NOMO-1 (cell line): ENCODE measurements around the gene EDAR.

Experiments used
- DNase-seq, 2 experiments: peaks; one replicate each; lab custom pipeline; 2025; ENCODE audit not compliant: unreplicated experiment in 2 of 2; lab: John Stamatoyannopoulos, UW

The EDAR gene

DNA sequence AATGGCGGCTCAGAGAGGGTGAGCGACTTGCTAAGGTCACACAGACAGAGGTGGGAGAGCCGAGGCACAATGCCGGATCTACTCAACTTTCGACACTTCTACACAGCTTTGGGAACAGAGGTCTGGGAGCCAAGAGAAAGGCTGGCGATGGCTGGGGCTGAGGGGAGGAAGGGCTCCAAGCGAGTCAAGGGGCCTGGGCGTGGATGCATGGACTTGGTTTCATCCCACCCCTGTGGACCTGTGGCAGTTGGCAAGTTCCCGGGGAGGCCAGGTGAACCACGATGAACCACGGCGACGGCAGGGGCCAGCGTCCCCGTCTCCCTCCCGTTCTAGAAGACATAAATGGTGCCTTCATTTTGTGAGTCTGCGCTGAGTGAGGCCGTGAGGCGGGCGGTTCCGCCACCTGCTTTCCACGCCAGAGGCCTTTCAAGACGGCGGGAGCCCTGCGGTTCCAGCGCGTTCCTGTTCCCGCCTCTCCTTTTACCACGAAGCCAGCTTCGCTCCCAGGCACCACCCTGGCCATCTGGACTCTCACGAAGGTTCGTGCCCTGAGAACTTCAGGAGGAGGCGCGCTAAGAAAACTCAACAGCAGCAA lies 46.7 kb downstream of the EDAR start:
- DNase-seq, result no peak

DNA sequence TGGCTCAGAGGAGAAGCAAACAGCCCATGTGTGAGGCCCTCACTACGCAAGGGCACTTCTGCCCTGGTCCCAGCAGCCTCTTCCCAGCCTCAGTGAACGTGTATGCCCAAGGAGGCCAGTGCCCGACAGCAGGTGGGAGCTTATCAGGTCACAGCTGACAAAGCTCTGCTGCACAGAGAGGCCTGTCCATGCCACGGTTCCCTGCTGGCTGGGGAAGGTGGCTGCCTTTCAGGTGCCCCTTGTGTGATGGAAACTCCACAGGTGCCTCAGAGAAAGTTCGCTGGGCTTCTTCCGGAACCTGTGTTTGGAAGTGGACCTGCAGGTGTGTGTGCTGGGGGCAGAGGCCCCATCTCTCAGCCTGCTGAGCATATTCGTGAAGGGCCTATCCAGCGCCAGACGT lies 47.3 kb downstream of the EDAR start:
- no peak for DNase-seq

DNA sequence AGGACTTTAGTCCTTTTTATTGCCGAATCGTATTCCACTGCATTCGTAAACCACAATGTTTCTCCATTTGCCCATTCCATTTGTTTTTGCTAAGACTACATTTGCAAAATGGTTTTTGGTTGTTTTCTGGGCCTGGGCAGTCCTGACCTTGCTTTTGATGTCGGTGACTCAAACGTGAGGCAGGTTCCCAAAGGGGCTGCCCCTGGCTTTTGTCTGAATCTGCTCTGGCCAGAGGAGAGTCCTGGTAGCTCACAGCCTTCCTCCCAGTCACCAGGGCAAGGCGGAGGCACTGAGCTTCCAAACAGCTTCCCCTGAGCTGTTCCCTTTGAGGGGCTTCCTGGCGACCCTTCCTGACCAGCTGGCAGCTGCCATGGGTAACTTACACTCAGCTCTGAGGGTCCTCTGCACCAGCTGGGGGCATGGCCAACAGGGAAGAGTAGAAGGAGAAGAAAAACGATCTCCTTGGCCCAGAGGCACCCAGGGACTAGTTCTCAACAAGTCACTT lies 47.8 kb downstream of the EDAR start:
- DNase-seq, result no peak

DNA sequence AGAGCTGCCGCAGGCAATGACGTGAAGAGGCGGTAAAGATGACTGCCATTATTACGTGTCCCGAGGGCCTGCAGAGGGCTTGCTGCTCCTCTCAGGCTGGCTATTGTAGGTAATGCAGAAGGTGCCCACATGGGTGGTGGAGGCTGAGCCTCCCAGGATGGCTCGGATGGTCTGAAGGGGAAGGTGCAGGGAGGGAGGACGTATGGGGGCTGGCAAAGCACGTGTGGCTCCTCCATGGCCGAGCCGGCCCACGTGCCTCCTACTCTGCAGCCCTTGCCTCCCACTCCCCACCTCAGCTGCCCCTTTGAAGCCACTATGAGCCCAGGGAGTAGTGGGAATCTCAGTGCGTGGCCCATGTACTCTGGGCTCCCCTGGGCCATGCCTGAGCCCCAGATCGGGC lies 48.9 kb downstream of the EDAR start:
- no peak for DNase-seq

DNA sequence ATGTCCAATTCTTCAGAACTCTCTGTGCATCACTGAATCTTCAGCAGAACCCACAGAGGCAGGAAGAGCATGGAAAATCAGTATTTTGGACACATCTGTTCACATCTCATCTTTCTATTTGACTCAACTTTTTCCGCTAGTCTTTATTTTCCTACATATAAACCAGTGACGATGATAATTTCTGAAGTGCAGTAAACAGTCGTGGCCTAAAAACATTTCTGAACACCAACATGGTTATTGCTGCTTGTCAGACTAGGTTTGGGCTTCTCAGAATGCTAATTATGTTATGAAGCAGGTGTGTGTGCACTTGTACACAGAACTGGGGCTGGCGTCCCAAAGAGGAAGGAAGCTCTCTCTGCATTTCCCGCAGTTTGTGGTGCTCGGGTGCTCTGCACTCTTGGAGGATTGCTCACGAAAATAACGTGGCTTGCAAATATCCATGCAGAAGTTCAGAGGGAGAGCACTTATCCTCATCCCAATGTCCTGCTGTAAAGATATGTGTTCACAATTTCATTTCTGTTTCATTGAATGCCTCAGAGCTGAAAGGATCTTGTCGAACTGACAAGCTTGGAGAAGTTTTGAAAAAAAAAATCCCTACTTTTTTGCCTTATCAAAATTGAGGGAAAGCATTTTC lies 50.8 kb downstream of the EDAR start:
- peak in 1 of 2 experiments; percentile 3 for DNase-seq

DNA sequence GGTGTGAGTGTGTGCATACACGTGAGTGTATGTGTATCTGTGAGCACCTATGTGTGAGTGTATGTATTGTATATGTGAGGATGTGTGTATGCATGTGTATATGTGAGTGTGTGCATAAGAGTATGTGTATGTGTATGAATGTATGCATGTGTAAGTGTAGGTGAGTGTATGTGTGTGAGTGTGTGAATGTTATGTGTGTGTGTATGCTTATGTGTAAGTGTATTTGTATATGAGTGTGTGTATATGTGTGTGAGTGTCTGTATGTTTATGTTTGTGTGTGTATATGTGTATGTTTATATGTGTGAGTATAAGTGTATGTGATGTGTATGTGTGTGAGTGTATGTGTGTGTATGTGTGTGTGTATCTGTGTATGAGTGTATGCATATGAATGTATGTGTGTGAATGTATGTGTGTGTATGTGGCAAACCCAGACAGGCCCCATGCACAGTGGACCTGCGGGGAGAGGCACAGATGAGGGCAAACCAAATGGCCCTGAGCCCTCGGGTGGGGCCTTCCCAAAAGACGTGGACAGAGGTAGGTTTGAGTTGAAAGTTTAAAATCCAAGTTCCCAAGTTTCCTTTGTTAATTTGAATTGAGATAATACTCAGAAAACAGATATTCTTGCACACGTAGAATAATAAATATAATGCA lies 51.5 kb downstream of the EDAR start:
- no peak for DNase-seq

DNA sequence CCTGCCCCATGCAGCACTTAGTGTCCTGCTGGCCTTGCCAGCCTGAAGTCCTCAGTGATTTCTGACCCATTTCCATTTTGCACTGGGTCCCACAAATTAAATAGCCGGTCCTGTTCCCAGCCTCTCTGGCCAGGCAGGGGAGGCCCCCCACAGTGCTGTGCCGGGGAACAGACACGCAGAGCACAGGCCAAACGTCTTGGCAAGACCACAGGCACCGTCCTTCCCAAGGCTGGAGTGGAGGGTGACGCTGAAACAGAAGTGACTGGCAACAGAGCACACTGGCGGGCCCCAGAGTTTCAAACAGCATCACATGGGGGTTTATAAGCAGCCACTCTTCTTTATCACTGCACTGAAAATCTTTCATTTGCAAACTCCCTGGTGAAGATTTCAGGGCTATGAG lies 52.2 kb downstream of the EDAR start:
- DNase-seq, result no peak

DNA sequence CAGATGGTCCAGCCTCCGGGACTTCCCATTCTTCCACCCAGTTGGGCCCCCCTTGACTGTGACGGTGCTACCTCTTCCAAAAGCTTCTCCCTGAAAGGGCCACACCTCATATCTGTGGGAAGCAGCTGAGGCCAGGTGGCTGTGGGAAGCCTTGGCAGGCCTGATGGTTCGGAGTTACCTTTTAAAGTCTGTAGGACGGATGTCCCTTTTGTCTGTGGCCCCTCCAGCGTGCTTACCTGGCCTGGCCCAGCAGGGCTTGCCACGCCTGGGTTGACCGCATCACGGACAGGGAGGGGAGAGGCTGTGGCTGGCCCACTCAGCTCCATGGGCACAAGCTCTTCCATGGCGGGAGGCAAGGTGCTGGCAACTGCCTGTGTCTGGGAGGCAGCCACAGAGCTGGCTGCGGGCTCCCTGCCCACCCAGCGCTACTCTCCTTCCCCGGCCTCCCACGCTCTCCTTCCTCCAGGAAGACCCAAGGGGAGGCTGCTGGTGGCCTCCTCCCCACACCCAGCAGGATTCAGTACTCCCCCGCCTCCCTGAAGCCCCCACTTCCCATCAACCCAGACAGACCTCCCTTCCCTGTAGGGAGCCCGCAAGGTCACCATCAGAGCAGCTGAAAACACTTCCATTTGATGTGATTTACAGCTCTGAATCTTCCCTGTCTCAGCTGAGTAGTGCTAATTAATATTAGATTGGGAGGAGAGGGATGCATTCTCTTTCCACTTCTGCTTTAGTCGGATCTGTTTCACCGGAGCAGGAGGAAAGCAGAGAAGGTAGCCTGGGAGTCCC lies 52.8 kb downstream of the EDAR start:
- no peak for DNase-seq

DNA sequence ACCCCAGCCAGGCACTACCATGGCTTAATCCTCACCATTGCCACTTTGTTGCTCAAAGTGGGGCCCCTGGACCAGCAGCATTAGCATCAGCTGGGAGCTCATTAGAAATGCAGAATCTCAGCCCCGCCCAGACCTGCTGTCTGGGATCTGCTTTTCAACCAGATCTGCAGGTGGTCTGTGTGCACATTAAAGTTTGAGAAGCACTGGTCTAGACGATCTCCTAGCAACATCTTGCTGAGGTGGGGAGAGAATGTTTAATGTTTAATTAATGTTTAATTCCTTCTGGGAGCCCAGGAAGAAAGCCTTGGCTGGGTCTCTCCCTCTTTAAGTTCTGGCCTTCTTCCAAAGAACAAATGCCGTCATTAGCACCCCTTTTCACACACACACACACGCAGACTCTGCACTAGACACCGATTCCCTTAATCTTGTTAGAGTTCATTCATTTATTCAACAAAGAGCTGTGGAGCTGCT lies 53.7 kb downstream of the EDAR start:
- no peak for DNase-seq

DNA sequence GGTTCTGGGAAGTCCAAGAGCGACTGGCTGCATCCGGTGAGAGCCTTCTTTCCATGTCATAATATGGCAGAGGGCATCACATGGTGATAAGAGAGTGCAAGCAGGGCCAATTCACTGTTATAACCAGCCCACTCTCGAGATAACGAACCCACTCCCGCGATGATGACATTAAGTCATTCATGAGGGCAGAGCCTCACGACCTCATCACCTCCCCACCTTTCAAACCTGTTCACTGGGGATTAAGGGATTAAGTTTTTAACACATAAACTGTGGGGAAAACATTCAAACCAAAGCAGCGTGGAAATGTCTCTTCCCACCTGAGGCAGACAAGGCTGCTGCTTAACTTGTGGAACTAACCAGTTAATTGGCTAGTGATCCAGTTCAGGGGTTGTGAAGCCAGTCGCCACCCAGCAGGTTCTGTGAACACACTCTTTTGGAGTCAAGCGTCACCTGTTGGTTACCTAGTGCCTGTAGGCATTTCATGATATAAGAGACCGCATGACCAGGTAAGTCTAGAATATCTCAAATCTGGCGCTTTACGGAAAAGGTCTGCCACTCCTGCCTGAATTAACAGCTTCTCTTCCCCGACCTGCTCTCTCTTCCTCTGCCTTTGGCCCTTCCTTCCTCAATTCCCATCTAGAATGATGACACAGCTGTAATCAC lies 54.3 kb downstream of the EDAR start:
- DNase-seq, result no peak

DNA sequence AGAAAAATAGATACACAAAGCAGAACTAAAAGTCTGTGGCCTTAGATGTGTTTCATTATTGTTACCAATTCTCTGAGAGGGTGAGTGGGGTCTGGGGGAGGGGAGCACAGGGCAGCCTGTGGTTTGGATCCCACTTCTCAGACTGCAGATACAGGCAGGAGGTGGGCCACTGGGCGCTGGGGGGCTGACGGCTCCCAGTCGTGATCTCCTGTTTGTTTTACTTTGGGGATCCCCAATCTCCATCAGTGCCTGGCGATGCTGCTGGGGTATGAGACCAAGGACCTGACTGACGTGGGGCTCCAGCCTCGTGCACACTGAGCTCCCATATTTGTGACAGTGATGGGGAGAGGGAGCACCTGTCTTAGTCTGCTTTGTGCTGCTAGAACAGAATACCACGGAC lies 54.9 kb downstream of the EDAR start:
- no peak for DNase-seq

DNA sequence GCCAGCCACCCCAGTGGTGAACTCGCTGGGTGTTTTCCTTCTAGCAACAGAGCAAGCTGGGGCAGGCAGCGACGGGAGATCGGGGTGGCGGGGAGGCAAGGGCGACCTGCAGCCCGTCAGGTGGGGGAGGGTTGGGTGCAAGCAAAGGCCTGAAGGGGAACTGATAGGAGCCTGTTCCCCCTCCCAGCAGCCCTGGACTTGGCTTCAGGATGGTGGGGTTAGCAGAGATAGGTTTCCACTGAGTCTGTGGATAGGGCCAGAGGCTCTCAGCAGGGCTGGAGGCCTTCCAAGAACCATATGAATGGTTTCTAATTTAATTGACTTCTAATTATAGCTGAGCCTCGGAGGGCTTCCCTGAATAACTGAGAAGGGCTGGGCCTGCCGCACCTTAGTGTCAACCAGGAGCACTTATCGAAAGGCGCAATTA lies 55.3 kb downstream of the EDAR start:
- no peak for DNase-seq

DNA sequence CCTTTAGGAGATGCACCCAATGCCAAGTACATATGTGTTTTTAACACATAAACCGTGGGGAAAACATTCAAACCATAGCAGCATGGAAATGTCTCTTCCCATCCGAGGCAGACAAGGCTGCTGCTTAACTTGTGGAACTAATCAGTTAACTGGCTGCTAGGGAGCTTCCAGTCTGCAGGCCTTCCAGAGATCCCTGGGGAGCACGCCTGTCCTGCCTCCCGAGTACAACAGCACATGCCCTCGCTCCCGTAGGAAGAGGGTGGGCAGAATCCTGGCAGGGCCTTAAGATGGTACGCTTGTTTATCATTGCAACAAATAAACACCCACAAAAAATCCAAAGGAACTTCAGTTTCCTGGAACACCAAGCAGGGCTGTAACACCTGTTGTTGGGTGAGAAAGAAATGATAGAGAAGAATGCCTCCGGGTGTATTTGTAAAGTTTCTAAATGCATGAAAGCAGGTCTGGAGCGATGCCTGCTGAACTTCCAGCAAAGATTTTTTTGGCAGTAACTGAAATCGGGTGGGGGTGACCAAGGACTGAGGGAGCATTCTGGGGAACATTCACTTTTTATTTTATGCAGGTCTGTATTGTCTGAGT lies 56.2 kb downstream of the EDAR start:
- no peak for DNase-seq

DNA sequence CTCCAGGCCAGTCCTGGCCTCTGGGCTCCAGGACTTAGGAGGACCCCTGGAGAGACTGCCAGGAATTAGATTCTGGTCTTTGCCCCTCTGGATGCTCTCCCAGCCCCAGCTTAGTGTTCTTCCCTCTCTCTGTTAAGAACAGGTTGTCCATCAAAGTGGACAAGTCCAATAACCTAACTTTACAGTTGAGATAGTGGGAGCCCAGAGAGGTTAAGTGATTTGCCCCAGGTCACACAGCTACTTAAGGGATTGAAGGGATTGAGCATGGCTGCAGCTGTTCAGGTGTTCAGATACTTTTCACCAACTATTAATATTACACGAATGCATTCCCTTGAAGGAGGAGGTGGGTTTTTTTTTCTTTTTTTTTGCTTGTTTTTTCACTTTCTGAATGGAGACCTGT lies 57.6 kb downstream of the EDAR start:
- DNase-seq, result no peak

DNA sequence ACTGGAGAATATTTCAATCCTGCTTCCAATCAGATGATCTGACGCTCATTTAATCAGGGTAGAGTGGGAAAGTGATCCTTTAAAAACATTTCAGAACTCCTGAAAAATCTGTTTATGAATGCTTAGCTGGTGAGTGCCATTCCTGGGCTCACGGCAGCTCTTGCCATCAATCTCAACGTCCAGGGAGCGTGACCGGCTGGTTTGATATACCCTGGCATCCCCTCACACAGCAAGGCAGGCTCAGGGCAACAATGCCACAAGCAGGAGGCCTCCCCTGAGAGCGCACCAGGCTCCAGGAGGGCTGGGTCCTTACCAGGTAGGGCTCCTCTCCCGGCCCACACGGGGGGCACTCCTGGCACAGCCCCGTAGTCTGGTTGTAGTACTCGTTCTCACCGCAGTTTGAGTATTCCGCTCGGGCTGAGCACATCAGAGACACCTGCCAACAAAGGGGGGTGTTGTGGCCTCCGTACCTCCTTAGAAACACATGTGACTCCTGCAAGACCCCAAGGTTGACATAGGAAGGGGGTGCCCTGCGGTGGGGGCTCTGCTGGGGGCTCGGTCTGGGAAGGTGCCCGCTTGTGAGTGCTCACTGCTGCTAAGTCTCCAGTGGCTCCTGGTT lies 59.1 kb downstream of the EDAR start:
- no peak for DNase-seq

DNA sequence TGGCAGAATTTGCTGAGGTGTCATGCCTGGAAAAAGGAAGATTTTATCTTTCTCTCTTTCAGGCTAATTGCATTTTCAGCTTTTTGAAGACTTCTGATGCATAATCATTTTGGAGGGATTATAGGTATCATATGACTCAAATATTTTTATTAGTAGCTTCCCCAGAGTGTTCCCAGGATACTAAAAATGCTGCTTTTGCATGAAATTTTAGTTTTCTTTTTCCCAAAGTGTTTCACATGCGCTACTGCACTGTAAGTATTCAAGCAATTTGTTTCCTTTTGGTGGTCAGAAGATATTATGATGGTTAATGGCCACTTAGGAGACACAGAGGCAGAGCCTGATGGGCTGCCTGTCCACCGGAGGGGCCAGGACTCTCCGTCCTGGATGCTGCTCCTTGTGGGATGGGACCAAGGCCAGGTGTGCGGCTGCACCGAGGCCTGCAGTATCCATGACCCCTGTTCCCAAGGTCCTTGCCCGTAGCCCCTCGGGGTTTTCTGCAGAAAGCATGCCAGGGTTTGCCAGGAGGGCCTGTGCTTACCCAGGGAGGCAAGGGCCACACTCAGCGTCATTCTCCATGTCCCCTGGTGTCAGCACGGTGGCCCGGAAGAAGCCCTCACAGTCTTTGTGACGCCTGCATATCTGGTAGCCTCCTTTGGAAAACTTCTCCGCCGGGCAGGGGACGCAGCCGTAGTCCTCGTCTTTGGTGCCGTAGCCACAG lies 60.2 kb downstream of the EDAR start:
- no peak for DNase-seq

DNA sequence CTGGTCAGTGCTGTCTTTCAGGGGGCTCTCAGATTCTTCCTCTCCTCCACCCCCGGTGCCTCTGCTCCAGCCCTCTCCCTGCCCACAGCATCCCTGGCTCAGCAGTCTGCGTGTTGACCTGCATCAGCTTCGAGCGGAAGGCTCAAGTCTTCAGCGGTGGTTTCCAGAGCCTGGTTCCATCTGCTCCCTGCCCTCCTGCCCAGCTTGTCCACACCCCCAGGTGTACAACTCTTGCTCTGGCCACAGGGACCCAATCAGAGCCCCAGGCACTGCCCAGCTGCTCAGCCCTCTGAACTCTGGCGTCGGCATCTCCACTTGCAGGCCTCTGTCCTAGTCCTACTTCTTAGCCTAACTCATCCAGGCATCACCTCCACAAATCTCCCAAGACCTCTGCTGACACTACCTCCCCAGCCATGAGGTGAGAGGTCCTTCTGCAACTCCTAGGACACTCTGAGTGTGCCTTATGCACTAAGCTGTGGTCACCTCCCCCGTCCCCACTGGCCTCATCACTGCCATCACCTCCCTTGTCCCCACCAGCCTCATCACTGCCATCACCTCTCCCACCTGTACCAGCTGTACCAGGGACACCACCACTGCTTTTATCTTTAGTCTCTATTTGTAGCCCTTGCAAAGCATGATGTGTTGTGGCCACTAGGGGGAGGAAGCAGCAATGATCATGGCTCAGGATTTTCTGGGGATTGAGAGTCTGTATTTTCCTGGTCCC lies 60.9 kb downstream of the EDAR start:
- DNase-seq, result no peak

DNA sequence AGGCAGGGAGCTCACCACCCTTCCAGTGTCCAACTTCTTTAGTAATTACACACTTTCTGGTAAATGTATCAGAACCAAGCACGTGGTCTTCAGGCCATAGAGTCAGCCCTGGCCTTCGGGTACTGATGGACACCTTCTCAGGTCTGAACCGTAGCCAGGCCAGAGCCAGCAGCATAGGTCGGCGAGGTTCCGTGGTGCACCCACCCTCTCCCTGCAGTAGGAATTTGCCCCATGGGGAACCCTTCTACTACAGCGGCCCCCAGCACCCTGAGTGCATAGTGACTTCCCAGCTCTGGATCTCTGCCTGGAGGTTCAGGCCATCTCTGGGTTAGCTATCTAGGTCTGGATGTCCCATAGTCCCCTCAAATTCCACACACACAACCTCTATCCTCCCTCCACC lies 61.6 kb downstream of the EDAR start:
- DNase-seq, result no peak
